Hematopoietic multipotent progenitor cell (in vitro differentiated cells): ENCODE data around the gene HDHD3. TPM values are rescaled to one million over a fixed set of nuclear protein-coding genes. Genes with fewer than 3 reads are reported as not detected.
"Not testable (repeated sequence)": the region's sequence is repeated elsewhere in the genome, so short reads cannot be mapped to it uniquely, and the experiment has no call there.

ENCODE experiments used
- DNase-seq, 3 donors: peaks; one replicate each; pipeline ENCODE4 v3.0.0-alpha.2; 2011 to 2015; ENCODE audit warnings: low read depth in 2 of 3, low spot score in 2 of 3
- total RNA-seq: library from RNA; depleted of rRNA; stranded (reverse); fragments of >200 nt; gene quantifications from one replicate; pipeline ENCODE4 v1.2.3, GENCODE V29; 2012

Gene HDHD3
- total RNA-seq, 1 donor = 48.5 TPM

DNA sequence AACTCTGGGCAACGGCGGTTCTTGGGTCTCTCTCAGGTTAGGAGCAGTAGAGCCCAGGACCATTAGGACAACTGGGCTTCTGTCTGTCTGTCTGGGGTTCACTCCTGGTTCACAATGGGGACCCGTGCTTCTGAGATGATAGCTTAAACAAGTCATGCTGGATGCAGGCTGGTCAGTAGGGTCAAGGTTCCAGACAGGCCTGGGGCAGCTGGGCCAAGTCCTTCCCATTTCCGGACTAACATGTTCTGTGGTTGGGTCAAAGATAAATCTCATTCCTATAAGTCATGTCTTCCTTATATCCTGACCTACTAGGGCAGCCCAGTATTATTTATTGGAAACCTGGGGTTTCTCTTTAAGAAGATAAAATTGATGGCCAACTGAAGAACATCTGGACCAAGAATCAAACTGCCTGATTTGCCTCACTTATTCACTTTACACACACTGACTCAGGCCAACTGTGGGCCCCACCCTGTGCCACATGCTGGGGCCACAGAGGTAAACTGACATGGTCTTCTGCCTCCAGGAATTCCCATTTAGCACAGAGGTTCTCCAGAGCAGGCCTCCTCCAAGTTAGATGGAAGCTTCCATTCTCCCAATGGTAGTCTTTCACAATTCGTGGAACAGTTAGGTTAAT lies 8.3 kb downstream of the HDHD3 start:
- DNase-seq = no peak

DNA sequence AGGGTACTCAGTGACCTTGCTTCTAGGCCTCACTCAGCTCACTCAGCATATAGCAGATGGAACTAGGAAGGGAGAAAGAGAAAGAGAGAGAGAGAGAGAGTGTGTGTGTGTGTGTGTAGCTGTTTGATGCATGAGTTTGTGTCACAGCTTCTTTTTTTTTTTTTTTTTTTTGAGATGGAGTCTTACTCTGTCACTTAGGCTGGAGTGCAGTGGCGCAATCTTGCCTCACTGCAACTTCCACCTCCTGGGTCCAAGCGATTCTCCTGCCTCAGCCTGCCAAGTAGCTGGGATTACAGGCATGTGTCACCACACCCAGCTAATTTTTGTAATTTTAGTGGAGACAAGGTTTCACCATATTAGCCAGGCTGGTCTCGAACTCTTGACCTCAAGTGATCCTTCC lies 11.1 kb downstream of the HDHD3 start:
- not testable (repeated sequence) for DNase-seq

DNA sequence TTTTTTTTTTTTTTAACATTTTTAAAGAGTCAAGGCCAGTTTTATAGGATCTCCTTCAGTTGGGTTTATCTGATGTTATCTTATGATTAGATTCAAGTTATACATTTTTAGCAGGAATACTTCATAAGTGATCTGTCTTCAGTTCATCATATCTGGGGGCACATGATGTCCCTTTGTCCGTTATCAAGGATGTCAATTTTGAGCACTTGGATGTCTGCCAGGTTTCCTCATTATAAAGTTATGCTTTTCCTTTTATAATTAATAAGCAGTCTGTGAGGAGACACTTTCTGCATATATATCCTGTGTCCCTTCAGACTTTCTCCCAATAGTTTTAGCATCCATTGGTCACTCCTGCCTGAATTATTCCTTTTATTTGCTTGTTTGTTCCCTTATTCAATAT lies 11.8 kb downstream of the HDHD3 start:
- no peak for DNase-seq

DNA sequence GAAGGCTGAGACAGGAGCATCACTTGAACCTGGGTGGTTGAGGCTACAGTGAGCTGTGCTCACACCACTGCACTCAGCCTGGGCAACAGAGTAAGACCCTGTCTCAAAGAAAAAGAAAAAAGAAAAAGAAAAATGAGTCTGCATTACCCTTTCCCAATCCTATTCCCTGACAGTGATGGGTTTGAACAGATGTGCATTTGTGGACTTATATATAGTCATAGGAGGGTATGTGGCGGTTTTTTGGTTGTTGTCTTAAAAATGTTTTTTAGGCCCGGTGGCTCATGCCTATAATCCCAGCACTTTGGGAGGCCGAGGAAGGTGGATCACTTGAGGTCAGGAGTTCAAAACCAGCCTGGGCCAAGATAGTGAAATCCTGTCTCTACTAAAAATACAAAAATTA lies 13.4 kb downstream of the HDHD3 start:
- no peak for DNase-seq

DNA sequence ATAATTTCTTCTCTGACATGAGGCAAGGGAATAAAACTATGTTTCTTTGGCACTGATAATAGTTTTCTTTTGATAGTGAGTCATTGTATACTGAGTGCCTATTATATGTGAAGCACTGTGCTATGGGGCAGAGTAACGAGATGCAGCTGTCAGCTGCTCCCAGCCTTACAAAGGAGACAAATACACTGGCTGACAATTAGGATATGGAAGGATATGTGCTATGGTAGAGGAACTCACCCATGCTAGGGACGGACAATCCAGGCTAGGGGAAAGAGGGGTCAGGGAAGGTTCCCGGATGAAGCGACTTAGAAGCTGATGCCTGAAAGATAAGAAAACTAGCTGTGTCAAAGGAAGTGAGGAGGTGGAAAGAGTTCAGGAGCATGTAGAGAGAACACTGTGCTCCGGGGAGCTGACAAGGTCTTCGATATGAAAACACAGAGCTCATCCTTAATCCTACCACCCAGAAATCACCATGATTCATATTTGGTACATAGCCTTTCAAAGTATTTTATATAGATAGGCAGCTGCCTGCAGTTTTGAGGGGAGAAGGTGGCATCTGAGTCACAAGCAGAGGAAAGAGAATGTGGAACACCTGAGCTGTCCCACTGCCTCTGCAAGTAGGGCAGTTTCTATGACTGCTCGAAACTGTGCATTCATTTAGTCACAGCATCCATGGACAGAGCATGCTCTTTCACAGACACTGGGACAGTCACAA lies 15.3 kb downstream of the HDHD3 start:
- no peak for DNase-seq

DNA sequence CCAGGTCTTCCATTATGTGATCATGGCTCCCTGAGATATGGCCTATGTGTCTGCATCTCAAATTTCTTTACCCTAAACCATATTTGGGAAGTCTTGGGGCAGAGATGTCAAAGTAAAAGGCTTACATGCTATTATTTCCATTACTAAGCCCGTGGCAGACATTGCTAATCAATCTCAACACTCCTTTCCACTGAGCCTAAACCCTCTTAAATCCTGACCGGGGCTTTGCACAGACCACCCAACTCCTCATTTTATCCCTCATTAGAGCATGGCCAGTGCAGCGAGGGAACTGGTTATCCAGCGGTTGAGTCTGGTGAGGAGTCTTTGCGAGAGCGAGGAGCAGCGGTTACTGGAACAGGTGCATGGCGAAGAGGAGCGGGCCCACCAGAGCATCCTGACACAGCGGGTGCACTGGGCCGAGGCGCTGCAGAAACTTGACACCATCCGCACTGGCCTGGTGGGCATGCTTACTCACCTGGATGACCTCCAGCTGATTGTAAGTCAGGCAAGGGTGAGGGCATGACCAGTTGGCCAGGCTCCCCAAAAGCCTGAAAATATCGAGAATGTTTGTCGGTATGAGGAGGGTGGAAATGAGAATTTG lies 16.4 kb downstream of the HDHD3 start:
- DNase-seq = no peak

DNA sequence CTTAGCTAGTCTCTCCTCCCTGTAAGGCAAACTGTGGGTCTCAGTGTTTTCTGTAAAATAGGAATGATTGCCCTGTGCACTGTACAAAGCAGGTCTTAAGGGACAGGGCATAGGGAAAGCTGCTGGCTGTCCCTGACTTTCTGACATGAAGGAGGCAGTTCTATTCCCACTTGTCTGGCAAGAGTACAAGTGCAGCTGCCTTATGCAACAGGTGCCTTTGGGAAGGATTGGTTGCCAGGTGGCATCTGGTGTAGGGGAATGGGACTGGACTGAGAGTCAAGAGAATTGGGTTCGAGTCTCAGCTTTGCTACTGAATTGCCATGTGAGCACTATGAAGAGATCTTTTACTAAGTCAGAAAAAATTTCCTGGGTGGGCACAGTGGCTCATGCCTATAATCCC lies 17.4 kb downstream of the HDHD3 start:
- no peak for DNase-seq

DNA sequence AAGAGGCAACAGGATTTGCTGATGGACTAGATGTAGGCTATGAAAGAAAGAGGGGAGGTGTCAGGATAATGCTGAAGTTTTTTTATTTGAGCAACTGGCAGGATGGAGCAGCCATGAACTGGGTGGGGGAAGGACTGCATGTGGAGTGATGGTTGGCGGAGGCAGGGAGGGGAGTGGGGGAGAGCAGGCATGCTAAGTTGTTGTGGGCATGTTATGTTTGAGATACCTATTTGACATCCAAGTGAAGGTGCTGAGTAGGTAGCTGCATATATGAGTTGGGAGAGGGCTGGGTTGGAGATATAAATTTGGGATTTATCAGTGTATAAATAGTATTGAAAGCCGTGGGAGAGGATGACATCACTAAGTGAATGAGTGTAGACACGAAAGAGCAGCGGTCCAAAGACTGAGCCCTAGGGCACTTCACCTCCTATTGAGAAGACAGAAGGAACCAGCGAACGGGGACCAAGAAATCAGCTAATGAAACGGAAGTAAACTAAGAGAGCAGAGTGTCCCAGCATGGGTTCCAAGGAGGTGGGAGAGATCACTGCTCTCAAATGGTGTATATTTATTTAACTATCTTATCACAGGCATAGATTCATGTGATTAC lies 20.0 kb downstream of the HDHD3 start:
- DNase-seq = no peak

DNA sequence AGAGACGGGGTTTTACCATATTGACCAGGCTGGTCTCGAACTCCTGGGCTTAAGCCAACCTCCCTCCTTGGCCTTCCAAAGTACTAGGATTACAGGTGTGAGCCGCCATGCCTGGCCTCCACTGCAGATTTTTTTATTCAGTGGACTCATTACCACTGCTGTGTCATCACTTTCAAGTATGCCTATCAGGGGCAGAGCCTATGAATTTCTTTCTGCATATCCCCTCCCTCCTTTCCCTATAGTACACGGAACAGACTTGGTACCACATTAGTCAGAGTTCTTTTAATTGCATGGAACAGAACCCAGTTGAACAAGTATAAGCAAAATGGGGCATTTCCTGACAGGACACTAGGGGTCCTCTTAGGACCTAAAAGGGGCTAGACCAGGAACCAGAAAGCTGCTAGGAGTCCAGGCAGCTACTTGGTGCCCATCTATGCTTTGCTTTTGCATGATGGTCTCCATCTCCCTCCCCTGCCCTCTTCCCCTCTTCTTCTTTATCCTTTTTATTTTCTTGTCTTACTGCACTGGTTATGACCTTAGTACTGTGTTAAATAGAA lies 21.7 kb downstream of the HDHD3 start:
- DNase-seq = no peak

DNA sequence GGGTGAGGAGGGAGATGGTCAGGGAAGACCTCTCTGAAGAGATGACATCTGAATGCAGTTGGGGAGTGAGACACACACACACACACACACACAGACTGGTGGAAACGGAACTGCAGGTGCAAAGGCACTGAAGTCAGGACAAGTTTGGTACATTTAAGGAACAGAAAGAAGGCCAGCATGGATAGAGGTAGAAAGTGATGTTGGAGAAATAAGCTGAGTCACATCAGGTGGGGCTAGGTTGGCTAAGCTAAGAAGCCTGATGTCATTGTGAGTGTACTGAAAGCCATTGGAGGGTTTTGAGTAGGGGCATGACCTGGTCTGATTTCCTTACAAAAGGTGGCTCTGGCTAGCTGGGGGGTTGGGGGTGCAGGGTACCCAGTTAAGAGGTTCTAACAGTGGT lies 24.4 kb downstream of the HDHD3 start:
- peak in 1 of 3 donors; percentile 38 for DNase-seq

DNA sequence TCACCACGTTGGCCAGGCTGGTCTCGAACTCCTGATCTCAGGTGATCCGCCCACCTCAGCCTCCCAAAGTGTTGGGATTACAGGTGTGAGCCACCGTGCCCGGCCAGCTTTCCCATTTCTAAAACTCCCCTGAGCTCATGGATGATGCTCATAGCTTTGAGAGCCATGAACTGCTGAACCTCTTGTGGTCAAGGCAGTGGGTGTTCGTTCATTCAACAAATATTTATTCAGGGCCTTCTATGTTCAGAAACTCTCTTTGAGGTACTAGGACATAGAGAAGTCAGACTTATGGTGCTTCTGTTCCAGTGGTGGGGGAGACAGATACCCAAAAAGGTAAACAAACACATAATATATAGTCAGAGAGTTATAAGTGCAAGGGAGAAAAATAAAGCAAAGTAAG lies 24.8 kb downstream of the HDHD3 start:
- no peak for DNase-seq

DNA sequence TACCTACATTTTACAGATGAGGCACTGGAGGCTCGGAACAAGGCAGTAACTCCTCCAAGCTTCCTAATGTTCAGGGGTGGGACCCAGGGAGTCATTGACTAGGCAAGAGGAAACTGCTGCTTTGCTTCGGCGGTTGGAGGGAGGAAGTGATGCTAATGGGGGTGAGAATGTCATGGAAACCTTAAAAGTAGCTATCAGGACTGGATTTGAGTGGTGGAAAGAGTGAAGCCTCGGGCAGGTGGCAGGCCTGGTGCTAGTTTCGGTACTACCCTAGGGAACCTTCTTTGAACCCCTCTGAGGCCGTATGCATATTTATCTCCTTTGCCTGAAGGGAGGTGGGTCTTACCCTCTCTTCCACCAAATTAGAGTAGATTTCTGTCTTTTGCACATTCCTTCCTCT lies 25.8 kb downstream of the HDHD3 start:
- DNase-seq = peak in 2 of 3 donors; percentile 83 to 96

DNA sequence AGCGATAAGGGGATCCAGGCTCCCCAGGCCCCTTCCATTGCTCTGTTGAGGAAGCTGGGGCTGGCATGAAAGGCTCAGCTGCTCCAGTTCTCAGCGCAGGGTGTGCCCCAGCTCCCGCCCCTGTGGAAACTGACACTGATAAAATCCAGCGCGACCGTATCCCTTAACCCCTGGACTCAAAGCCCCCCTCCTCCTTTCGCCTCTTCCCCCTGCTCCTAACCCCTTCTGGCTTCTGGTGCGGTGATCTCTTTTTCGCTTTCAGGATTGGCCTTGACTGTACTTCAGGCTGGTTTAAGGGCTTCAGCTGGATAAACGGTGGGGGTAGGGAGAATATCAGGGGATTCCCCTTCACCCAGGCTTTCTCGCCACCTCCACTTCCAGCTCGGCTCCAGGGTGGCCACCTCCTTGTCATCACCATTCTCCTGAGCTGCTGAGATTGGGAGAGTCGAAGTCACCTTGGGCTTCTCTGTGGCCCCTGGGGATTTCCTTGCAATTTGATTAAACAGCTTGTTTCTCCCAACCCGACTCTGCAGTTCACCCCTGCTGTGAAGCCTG lies 26.6 kb downstream of the HDHD3 start:
- DNase-seq = peak in 1 of 3 donors; percentile 57

DNA sequence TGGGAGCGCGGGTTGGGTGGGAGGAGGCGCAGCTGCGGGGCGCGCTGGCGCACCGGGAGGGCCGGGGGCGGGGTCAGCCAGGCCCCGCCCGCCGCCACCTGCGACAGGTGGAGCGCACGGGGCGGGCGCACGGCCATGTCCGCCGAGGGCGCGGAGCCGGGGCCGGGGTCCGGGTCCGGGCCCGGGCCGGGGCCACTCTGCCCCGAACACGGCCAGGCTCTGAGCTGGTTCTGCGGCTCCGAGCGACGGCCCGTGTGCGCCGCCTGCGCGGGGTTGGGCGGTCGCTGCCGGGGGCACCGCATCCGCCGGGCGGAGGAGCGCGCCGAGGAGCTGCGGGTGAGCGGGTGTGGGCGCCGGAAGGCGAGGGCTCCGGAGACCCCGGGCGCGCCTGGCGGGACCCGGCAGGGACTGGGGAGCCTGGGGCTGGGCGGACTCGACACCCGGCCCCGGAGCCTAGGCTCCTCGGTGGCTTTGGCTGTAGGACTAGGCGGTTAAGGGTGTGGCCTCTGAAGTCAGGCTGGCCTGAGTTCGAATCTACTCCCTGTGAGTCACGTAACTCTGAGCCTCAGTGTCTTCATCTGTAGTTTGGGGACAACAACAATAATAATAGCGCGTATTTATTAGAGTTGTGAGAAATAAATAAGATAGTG lies 27.2 kb downstream of the HDHD3 start, which contains the start of gene BSPRY:
TSS of gene BSPRY (plus strand) at position 97 of the 650 bp plus-strand sequence. CDS start at position 136, 39 bp downstream.
- peak in 1 of 3 donors; percentile 63 for DNase-seq

DNA sequence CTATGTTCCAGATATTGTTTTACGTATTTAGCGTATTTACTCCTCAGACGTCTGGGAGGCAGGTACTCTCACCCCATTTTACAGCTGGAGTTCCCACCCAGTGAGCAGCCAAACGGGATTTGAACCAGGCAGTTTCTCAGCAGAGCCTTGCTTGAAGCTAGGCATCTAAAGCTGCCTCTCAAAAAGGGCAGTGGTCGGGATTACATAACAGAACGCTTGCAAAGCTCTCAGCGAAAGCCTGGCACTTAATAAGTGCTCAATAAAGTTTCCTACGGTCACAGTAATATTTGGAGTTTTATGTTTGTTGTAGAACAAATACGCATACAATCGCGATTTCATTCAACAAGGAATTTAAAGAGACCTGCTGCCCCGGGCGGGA lies 27.7 kb downstream of the HDHD3 start:
- DNase-seq = no peak

DNA sequence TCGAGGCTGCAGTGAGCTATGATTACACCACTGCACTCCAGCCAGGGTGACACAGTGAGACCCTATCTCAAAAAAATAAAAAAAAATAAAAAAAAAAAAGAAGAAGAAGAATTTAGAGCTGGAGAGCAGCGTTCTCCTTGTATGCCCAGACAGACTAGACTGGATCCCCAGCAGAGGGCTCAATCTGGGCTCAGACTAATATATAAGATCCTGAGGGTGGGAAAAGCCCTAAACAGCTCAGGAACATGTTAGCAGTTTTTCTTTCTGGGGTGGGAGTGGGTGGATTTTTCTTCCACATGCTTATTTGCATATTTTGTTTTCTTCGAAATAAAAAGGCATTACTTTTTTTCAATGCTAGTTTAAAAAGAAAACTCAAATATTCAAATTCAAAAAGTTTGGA lies 28.3 kb downstream of the HDHD3 start:
- DNase-seq = no peak

DNA sequence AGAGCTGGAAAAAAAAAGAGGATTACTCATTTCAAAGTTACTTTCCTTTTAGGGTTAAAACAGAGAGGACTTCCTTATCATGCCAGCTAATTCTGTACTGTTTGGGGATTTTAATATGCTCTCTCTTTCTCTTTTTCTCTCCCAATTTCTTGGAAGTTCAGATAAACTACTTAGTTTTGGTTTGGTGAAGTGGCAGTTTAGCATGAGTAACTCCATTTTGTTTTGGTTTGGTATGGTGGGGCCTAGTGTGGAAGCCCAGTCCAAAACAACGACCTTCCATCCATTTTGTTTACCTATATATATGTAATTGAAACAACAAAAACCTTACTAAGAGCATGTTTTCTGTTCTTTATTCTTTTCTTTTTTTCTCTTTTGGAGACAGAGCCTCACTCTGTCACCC lies 31.1 kb downstream of the HDHD3 start:
- no peak for DNase-seq

DNA sequence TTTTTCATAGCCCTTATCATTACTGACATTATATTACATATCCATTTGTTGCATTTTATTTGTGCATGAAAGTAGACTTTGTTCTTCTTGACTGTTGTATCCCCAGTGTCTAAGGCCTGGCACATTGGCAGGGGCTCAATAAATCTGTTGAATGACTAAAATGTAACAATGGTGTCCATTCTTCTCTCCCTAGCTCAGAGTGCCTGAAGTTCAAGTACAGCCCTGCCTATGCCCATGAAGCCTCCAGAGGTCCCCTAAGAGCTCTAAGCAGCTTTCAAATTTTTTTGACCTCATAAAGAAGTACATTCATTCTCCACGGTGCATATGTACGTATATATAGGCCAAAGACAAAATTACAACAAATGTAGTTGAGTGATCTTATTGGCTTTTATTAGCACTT lies 31.6 kb downstream of the HDHD3 start:
- no peak for DNase-seq

DNA sequence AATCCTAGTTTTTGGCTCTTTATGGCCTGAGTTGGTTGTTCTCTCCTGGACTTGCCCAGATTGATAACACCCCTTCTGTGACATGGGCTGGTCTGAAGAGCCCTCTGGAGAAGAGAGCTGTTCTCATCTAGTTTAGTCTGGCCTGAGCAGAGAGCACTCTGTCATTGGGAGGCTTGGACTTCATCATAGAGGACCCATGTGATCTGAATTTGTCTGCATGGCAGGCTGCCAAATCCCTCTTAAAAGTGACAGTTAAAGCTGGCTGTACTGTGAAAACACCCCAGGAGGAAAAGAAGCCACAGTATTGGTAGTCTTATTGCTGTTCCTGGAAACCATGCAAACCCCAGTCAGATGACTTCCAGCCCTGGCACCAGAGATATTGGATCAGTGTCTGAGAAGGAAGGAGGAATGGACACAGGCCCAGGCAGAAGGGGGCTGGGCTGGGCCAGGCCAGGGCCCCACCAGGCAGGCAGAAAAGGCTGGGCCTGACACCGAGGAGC lies 33.0 kb downstream of the HDHD3 start:
- peak in 2 of 3 donors; percentile 86 to 94 for DNase-seq

DNA sequence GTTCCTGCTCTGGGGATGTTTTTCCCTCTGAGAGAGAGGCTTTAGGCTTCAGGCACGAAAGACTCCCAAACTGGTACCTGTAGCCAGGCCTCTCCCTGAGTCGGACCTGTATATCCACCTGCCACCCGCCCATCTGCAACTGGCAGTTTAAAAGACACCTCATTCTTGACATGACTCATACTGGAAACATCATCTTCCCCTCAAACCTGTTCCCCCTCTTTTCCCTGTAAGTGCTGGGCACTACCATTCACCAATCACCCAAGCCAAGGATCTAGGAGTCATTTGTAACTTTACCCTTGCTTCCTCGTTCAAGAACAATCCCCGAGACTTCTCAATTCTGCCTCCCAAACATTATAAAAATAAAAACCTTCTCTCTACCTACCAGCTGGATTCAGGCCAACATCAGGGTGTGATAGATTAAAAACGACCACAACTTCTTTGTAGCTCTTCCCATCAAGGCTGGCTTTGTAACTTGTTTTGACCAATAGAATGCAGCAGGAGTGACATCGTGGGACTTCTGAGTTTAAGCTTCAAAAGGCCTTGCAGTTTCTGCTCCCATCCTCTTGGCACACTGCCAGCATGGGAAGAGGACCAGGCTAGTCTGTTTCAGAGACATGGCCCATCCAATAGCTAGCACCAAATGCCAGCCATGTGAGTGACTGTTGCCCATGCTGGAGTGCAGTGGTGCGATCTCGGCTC lies 34.9 kb downstream of the HDHD3 start:
- DNase-seq = peak in 1 of 3 donors; percentile 85
